NCI-H1092 treated with DMSO at 0.1 percent for 48 hours (cell line): ENCODE measurements around the gene RDH5.
A peak's percentile ranks its signal among the peaks of the same experiment; 100 is the strongest.

Experiments used
- DNase-seq: peaks from one replicate; lab custom pipeline; 2025; lab: John Stamatoyannopoulos, UW

RDH5 gene

DNA sequence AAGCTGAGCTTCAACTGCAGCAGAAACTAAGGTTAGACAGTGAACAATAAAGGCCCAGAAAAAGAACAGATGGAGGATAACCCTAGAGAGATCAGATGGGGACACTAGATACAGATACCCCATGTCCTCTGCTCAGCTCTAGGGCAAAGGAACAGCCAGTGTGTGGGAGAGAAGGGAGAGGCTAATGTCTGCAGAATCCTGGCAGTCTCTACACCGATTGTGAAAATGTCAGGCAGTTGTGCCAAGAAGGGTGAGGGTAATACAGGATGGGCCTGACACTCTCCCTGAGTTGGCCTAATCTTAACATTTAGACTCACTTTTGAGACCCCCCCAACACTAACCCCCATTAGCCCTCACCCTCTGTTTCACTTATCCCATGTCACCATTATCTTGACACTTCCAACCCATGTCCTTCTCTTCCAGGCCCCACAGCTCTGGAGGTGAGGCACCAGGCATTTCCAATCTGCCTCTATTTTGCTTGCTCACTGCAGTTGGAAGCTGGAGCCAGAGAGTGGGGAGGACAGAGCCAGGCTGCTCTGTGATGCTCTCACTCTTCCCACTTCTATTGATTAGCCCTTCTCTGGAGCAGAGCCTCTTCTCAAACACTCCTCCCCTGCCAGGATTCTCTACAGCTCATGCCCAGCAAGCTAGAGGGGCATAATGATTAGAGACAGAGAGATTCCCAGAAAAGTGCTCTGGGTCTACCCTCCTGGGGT is 7.3 kb upstream of the RDH5 start:
- DNase-seq = no peak

DNA sequence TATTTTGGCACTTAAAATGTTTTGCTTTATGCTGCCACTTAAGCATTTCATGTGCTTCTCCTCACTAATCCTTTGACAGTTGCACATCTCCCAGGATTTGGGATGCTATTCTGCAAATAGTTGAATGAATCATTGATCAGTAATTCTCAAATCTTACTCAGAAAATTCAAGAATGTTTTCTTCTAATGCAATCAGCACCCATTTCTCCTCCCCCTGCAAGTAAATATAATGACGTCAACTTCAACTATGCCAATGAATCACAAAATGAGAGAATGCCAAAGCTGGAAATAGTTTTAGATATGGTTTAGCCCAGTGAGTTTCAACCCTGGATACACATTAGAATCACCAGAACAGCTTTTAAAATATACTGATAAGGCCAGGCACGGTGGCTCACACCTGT is 6.5 kb upstream of the RDH5 start:
- DNase-seq = no peak

GRCh38 chr12:55715169-55715764 is 4.9 kb upstream of the RDH5 start:
- no peak for DNase-seq

DNA sequence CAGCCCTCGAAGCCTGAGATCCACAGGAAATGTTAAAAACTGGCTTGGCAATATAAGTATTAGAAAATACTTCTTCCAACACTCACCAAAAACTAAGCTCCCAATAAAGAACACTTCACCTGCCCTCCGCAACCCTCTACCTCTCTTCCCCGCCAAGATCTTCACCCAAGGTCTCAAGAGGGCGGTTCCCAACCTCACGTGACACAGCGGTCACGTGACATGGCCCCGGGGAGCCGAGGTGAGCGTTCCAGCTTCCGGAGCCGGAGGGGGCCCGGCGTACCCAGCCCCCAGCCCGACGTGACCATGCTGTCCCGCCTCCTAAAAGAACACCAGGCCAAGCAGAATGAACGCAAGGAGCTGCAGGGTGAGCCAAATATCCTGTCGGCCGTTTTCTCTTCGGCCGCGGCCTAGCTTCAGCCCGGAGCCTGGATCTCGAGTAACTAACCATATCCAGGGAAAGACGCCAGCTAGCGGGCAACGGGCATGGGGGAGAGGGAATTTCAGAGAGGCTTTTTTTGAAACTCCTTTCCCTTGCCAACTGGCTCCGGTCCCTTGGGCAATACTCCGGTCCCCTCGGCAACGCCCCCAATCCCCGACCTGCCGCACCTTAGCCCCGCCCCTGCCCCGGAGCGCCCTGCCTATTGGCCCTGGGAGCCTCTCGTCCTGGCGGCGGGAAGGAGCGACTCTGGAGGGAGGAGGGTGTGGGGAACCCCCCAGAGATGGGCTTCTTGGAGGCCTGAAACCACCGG is 4.2 kb upstream of the RDH5 start, which contains the start of gene BLOC1S1:
Gene BLOC1S1, plus strand, starts transcription at position 214 of the 749 bp plus-strand sequence. Its CDS starts 6 bp downstream, at position 220.
- DNase-seq = peak; percentile 78

DNA sequence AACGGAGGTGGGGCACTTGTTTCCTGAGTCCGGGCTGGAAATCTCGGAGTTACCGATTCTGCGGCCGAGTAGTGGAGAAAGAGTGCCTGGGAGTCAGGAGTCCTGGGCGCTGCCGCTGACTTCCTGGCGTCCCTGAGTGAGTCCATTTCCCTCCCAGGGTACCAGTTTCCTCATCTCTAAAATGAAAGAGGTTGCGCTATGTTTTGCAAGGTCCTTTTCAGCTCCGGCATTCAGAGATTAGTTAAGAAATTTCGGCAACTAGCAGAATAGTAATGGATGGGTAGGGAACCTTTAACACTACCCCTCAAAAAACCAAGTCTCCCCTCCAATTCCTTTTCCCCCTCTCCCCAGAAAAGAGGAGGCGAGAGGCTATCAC is 3.6 kb upstream of the RDH5 start:
- no peak for DNase-seq

DNA sequence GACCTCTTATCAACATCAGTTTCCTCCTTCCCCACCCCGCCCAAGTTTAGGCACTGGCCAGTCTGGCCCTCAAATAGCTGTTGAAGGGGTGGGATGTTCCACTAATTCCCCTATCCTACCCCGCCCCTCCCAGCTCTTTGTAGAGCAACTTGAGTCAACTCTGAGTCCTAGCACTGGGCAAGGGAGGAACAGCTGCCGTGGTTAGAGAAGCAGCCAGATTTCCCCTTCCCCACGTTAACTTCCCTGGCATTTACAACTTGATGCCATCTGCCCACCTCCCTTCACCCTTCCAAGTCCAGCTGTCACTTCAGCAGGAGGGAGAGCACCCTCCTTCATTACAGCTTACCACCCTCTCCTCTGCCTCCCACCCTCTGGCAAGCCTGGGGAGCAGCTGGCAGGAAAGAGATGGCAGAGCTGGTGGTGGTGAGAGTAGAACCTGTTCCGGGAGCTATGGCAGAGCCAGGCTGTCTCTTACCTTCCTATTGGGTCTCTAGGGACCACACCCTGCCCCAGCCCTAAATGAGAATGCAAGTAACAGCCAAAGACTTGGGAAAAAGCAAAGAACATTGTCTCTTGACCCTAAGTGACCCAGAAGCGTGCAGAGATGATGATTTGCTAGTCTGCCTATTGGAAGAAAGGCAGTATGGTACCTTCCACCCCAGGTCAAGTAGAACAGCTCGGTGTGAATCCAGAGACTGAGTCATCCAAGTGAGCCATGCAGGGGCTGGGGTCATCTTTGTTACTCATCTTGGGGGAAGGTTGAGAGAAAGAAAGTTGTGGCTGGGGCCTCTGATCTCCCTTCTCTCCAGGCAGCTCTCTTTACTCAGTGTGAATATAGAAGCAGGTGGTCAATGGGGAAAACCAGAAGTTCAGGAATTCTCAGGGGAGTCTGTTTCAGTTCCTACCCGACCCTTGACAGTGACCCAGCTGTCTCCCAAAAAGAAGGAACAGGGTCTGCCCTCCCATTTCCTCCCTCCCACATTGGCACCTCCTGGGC is 2.9 kb upstream of the RDH5 start:
- DNase-seq = no peak

DNA sequence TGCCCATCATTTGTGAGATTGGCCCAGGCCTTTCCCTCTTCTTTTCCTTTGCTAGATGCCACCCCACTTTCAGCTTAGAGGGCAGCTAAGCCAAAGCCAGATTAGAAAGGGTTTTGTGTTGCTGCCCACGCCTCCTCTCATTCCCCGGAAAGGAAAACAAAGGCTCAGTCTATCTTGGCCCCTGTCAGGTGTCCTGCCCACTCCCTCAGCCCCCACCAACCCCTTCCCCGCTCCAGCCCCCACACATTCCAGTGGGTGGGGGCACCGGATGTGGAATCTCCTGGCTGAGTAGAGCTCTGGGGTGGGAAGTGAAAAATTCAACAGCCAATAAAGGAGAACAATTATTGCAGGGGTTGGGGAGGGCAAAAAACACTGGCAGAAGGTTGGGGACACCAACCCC is 2.2 kb upstream of the RDH5 start:
- DNase-seq = no peak

GRCh38 chr12:55718624-55719275 is 1.4 kb upstream of the RDH5 start:
- DNase-seq = no peak

DNA sequence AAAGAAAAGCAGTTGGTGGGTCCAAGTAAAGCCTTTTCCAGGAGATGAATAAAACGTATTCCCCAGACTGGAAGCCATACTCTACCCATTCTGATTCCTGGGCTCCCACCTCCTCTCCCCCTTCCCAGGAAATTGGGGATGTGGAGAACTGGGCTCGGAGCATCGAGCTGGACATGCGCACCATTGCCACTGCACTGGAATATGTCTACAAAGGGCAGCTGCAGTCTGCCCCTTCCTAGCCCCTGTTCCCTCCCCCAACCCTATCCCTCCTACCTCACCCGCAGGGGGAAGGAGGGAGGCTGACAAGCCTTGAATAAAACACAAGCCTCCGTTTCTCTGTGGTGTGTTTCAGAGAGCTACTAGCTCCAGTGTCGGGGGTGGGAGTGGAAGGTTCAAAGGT is 822 bp upstream of the RDH5 start:
- no peak for DNase-seq

DNA sequence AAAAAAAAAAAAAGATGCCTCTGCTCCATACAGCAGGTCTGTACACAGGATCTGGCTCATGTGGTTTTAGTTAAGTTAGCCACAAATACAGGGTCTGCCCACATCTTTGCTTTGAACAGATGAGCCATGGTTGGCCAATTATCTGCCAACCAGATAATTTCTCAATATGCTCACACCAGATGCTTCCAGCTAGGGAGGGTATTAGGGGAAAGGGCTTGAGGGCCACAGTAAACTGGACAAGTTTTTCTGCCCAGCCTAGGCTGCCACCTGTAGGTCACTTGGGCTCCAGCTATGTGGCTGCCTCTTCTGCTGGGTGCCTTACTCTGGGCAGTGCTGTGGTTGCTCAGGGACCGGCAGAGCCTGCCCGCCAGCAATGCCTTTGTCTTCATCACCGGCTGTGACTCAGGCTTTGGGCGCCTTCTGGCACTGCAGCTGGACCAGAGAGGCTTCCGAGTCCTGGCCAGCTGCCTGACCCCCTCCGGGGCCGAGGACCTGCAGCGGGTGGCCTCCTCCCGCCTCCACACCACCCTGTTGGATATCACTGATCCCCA is 776 bp downstream of the RDH5 start:
- no peak for DNase-seq

- DNase-seq = no peak
Observed at GRCh38 chr12:55721601-55722213, 1.5 kb downstream of the RDH5 start.

- DNase-seq = no peak
Observed at GRCh38 chr12:55722948-55723347, 2.8 kb downstream of the RDH5 start.

DNA sequence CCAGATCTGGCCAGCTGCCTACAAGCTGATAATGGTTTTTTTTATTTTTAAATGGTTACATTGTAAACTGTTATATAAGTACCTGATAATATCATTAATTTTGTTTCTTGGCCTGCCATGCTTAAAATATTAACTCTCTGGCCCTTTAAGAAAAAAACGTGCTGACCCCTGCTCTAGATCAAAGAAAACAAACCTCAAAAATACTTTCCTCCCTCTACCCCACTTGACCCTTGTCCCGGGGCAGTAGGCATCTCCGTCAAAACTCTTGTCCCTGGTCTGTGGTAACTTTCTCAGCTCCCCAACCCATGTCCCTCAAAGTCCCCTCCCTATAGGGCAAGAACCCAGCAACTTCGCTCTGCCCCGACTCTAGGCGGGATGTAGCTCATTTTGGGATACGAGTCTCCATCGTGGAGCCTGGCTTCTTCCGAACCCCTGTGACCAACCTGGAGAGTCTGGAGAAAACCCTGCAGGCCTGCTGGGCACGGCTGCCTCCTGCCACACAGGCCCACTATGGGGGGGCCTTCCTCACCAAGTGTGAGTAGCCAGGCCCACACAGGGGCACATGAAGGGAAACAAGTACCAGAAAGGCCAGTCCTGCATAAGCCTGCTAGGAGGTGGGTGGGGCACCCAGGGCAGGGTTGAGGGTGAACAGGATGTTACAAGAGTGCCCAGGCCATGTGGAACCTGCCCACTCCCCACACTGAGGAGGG is 3.5 kb downstream of the RDH5 start:
- no peak for DNase-seq

GRCh38 chr12:55724226-55724939 is 4.2 kb downstream of the RDH5 start:
- no peak for DNase-seq

GRCh38 chr12:55724940-55725309 is 4.7 kb downstream of the RDH5 start:
- DNase-seq = no peak

DNA sequence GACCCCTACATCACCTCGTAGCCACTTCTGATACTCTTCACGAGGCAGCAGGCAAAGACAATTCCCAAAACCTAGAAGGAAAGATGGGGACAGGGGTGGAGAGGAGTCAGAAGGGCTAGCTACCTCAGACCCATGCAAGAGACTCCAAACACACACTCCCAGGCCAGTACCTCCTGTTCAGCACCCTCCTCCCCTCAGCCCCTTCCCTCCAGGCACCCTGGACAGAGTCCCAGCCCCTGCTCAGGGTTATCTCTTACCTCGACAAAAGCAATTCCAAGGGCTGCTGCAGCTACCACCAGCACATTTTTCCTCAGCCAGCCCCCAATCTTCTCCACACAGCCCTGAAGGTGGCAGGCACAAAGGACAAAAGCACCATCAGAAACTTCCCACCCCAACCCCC is 5.4 kb downstream of the RDH5 start:
- DNase-seq = no peak

DNA sequence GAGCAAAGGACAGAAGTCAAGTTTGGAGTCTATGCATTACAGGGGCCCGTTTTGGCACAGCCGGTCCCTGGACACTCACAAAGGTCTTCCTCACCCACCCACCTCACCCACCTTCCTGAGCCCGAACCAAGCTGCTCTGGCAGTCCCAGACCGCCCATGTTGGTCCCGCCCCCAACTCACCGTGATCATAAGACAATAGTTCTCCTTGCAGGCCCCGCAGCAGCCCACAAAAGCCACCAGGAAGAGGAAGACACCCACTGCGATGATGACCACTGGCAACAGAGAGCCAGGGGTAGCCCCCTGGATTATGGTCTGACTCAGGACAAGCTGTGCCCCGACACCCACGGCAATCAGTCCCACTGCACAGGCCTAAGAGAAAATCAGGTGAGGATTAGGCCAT is 6.8 kb downstream of the RDH5 start:
- no peak for DNase-seq

- DNase-seq = no peak
Observed at GRCh38 chr12:55727643-55728185, 7.5 kb downstream of the RDH5 start.
